GM21360 (cell line): ENCODE results near the gene TPGS2.
A peak's percentile ranks its signal among the peaks of the same experiment; 100 is the strongest.
"Not testable (repeated sequence)": the region's sequence is repeated elsewhere in the genome, so short reads cannot be mapped to it uniquely, and the experiment has no call there.

Experiments
- ATAC-seq: cut with Tn5 transposase; IDR thresholded peaks from one replicate; pipeline ENCODE4 v1.9.1; 2021; ENCODE audit warnings: mild to moderate bottlenecking, moderate library complexity; ENCODE audit not compliant: unreplicated experiment

Gene TPGS2

GRCh38 chr18:36825526-36825925 lies 3.3 kb downstream of the TPGS2 start:
- no peak for ATAC-seq

GRCh38 chr18:36821681-36822080 lies 7.1 kb downstream of the TPGS2 start:
- no peak for ATAC-seq

GRCh38 chr18:36819621-36820020 lies 9.2 kb downstream of the TPGS2 start:
- no peak for ATAC-seq

- no peak for ATAC-seq
These were observed 10.2 kb downstream of the TPGS2 start for GRCh38 chr18:36818652-36819051.

- ATAC-seq, result no peak
These were observed 11.8 kb downstream of the TPGS2 start for GRCh38 chr18:36817039-36817438.

GRCh38 chr18:36816096-36816495 lies 12.7 kb downstream of the TPGS2 start:
- ATAC-seq, result not testable (repeated sequence)

- no peak for ATAC-seq
These were observed 13.8 kb downstream of the TPGS2 start for GRCh38 chr18:36814994-36815393.

- no peak for ATAC-seq
These were observed 15.0 kb downstream of the TPGS2 start for GRCh38 chr18:36813824-36814223.

GRCh38 chr18:36813101-36813775 lies 15.6 kb downstream of the TPGS2 start:
- no peak for ATAC-seq

GRCh38 chr18:36812678-36813077 lies 16.1 kb downstream of the TPGS2 start:
- ATAC-seq, result no peak

GRCh38 chr18:36811955-36812354 lies 16.8 kb downstream of the TPGS2 start:
- ATAC-seq, result no peak

- ATAC-seq, result no peak
These were observed 17.4 kb downstream of the TPGS2 start for GRCh38 chr18:36811430-36811829.

- peak; percentile 97 for ATAC-seq
These were observed 19.0 kb downstream of the TPGS2 start for GRCh38 chr18:36809590-36810381.

GRCh38 chr18:36808681-36809080 lies 20.1 kb downstream of the TPGS2 start:
- ATAC-seq, result no peak

GRCh38 chr18:36805105-36805504 lies 23.7 kb downstream of the TPGS2 start:
- no peak for ATAC-seq

- ATAC-seq, result no peak
These were observed 29.9 kb downstream of the TPGS2 start for GRCh38 chr18:36798738-36799473.

GRCh38 chr18:36792634-36793283 lies 36.0 kb downstream of the TPGS2 start:
- no peak for ATAC-seq

- ATAC-seq, result no peak
These were observed 42.1 kb downstream of the TPGS2 start for GRCh38 chr18:36786686-36787085.

- no peak for ATAC-seq
These were observed 45.0 kb downstream of the TPGS2 start for GRCh38 chr18:36783792-36784191.

- ATAC-seq, result no peak
These were observed 46.1 kb downstream of the TPGS2 start for GRCh38 chr18:36782710-36783109.

GRCh38 chr18:36780748-36781147 lies 48.1 kb downstream of the TPGS2 start:
- ATAC-seq, result no peak
